Measurements from ENCODE around the gene COL6A1.
"Not testable (repeated sequence)": the region's sequence is repeated elsewhere in the genome, so short reads cannot be mapped to it uniquely, and the experiment has no call there.

Gene COL6A1

GRCh38 chr21:45996311-45997204, 15.0 kb downstream of the COL6A1 start:
- no peak for DNase-seq

- DNase-seq, result no peak
Measured at GRCh38 chr21:45997205-45997494, 15.6 kb downstream of the COL6A1 start.

GRCh38 chr21:45997495-45998275, 16.1 kb downstream of the COL6A1 start:
- no peak for DNase-seq

GRCh38 chr21:45998276-45998701, 16.7 kb downstream of the COL6A1 start:
- DNase-seq, result no peak

GRCh38 chr21:45998871-45999580, 17.5 kb downstream of the COL6A1 start:
- DNase-seq, result no peak

GRCh38 chr21:45999581-46000181, 18.1 kb downstream of the COL6A1 start:
- no peak for DNase-seq

GRCh38 chr21:46000182-46000730, 18.7 kb downstream of the COL6A1 start:
- DNase-seq, result no peak

- DNase-seq, result no peak
Measured at GRCh38 chr21:46000731-46001641, 19.4 kb downstream of the COL6A1 start.

- DNase-seq, result no peak
Measured at GRCh38 chr21:46001821-46002681, 20.5 kb downstream of the COL6A1 start.

- no peak for DNase-seq
Measured at GRCh38 chr21:46002841-46003574, 21.4 kb downstream of the COL6A1 start.

- no peak for DNase-seq
Measured at GRCh38 chr21:46003575-46004007, 22.0 kb downstream of the COL6A1 start.

GRCh38 chr21:46004168-46004861, 22.7 kb downstream of the COL6A1 start:
- DNase-seq, result no peak

GRCh38 chr21:46005081-46005480, 23.5 kb downstream of the COL6A1 start:
- no peak for DNase-seq

- no peak for DNase-seq
Measured at GRCh38 chr21:46005481-46005881, 23.9 kb downstream of the COL6A1 start.

- not testable (repeated sequence) for DNase-seq
Measured at GRCh38 chr21:46005894-46006546, 24.4 kb downstream of the COL6A1 start.

- DNase-seq, result no peak
Measured at GRCh38 chr21:46006547-46007491, 25.2 kb downstream of the COL6A1 start.

GRCh38 chr21:46007492-46007868, 25.9 kb downstream of the COL6A1 start:
- no peak for DNase-seq

All from T-helper 9 cell (primary cell).